HepG2 (cell line): Measurements from ENCODE around the gene WNK2.

Source experiments
- ATF7 ChIP-seq, 2 experiments: fragments of 450-650 bp in 1 of 2; sonication (generic) in 1 of 2; formaldehyde crosslinking in 1 of 2; IDR thresholded peaks; 2 replicates each; pipeline versions ENCODE4 v1.4.0 to v1.6.1; 2016 to 2020; ENCODE audit warnings: antibody characterized with exemption in 1 of 2, mild to moderate bottlenecking in 1 of 2, missing genetic modification reagents in 1 of 2
- CAMTA2 ChIP-seq: sonication (generic); formaldehyde crosslinking; IDR thresholded peaks from 2 replicates; pipeline ENCODE4 v1.4.0; 2020; ENCODE audit warnings: mild to moderate bottlenecking, missing genetic modification reagents, borderline replicate concordance
- CBX5 ChIP-seq: sonication (generic); formaldehyde crosslinking; IDR thresholded peaks from 2 replicates; pipeline ENCODE4 v1.4.0; 2020; ENCODE audit warnings: missing genetic modification reagents, borderline replicate concordance
- EP300 ChIP-seq, 3 experiments: sonication (generic) in 1 of 3; formaldehyde crosslinking in 1 of 3; IDR thresholded peaks; 2 replicates each; pipeline versions ENCODE4 v1.5.1 to v1.6.1; 2011 to 2020; ENCODE audit warnings: low read depth in 2 of 3, low read length in 2 of 3, borderline replicate concordance in 1 of 3, improper control_type of control experiment in 1 of 3, mild to moderate bottlenecking in 1 of 3, missing genetic modification reagents in 1 of 3, moderate library complexity in 1 of 3
- FLYWCH1 ChIP-seq: sonication (generic); formaldehyde crosslinking; IDR thresholded peaks from 2 replicates; pipeline ENCODE4 v1.8.1; 2023; ENCODE audit warnings: mild to moderate bottlenecking, missing genetic modification reagents
- HOXA7 ChIP-seq: sonication (generic); formaldehyde crosslinking; IDR thresholded peaks from 2 replicates; pipeline ENCODE4 v1.8.1; 2022; ENCODE audit warnings: mild to moderate bottlenecking, missing genetic modification reagents, moderate library complexity
- JUNB ChIP-seq: sonication (generic); formaldehyde crosslinking; IDR thresholded peaks from 2 replicates; pipeline ENCODE4 v1.8.0; 2022; ENCODE audit warnings: missing genetic modification reagents, mild to moderate bottlenecking, borderline replicate concordance
- KDM5A ChIP-seq: fragments of 200-600 bp; sonication (generic); IDR thresholded peaks from 2 replicates; pipeline ENCODE4 v1.7.0; 2018; ENCODE audit warnings: antibody characterized with exemption, mild to moderate bottlenecking, low read length, borderline replicate concordance
- POLR2A ChIP-seq, 2 experiments: IDR thresholded peaks; 2 replicates each; pipeline ENCODE4 v1.6.1; 2011; ENCODE audit warnings: low read depth in 2 of 2, low read length in 2 of 2, mild to moderate bottlenecking in 1 of 2, moderate library complexity in 1 of 2; ENCODE audit not compliant: insufficient read depth in 1 of 2
- REPIN1 ChIP-seq: sonication (generic); formaldehyde crosslinking; IDR thresholded peaks from 2 replicates; pipeline ENCODE4 v1.8.0; 2022; ENCODE audit warnings: missing genetic modification reagents, low read depth, mild to moderate bottlenecking, borderline replicate concordance
- SMARCC2 ChIP-seq: fragments of 450-650 bp; IDR thresholded peaks from 2 replicates; pipeline ENCODE4 v1.6.1; 2017; ENCODE audit warnings: antibody characterized with exemption, mild to moderate bottlenecking
- ZNF335 ChIP-seq: sonication (generic); formaldehyde crosslinking; IDR thresholded peaks from 2 replicates; pipeline ENCODE4 v1.4.0; 2020; ENCODE audit warnings: missing genetic modification reagents
- TF ChIP-seq, protein P1 (sequence below): sonication (generic); formaldehyde crosslinking; IDR thresholded peaks from 2 replicates; pipeline ENCODE4 v1.5.0; 2020; ENCODE audit warnings: mild to moderate bottlenecking, missing genetic modification reagents, moderate library complexity

DNA sequence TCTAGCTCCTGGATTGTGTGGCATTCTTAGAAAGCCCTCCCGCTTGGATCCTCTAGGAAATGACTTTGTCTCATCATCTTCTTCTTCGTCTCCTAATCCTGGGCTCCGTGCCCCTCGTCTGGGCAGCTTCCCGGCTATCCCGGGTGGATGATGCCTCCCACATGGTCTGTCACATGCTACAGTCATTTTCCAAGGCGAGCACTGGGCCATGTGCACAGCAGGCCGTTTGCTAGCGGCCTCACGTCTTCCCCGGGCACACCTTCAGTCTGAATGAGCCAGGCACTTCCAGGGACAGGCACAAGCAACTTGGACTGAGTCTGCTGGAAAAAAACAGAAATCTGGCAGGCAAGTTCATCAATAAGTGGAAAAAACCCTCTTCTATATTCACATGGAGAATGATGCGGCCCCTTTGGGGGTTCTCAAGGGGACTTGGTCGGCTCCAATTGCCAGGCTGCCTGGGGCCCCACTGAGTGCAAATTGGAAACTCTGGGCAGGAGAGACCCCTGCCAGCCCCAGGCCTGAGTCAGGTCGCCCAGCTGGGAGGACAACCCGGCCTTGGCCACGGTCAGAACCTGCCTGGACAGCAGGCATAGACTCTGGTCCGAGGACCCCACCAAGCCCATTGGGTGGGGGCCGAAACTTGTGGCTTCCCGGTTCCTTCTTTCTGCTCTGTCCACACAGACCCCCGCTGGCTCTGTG, 11.1 kb upstream of the WNK2 start:
- no peak for TF ChIP-seq EP300 (IDR thresholded peaks at IDR 0.05; ENCODE audit: low read depth in 2 of 2, low read length in 2 of 2)
- no peak for TF ChIP-seq EP300 (CRISPR knock-in tag; IDR thresholded peaks at IDR 0.05; ENCODE audit: borderline replicate concordance)
- TF ChIP-seq POLR2A (IDR thresholded peaks at IDR 0.05; ENCODE audit: insufficient read depth in 1 of 2, low read depth in 2 of 2, low read length in 2 of 2) = no peak
- no peak for TF ChIP-seq FLYWCH1
- no peak for TF ChIP-seq CBX5 (CRISPR knock-in tag)
- no peak for TF ChIP-seq ATF7 (IDR thresholded peaks at IDR 0.05)
- no peak for TF ChIP-seq ATF7 (CRISPR knock-in tag; IDR thresholded peaks at IDR 0.05)
- TF ChIP-seq, protein P1, sequence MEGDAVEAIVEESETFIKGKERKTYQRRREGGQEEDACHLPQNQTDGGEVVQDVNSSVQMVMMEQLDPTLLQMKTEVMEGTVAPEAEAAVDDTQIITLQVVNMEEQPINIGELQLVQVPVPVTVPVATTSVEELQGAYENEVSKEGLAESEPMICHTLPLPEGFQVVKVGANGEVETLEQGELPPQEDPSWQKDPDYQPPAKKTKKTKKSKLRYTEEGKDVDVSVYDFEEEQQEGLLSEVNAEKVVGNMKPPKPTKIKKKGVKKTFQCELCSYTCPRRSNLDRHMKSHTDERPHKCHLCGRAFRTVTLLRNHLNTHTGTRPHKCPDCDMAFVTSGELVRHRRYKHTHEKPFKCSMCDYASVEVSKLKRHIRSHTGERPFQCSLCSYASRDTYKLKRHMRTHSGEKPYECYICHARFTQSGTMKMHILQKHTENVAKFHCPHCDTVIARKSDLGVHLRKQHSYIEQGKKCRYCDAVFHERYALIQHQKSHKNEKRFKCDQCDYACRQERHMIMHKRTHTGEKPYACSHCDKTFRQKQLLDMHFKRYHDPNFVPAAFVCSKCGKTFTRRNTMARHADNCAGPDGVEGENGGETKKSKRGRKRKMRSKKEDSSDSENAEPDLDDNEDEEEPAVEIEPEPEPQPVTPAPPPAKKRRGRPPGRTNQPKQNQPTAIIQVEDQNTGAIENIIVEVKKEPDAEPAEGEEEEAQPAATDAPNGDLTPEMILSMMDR = no peak
- TF ChIP-seq CAMTA2 (CRISPR knock-in tag) = no peak
- TF ChIP-seq REPIN1 (CRISPR knock-in tag) = no peak
- no peak for TF ChIP-seq KDM5A
- no peak for TF ChIP-seq HOXA7 (CRISPR knock-in tag)
- TF ChIP-seq JUNB = no peak
- TF ChIP-seq SMARCC2 = no peak
- TF ChIP-seq ZNF335 (CRISPR knock-in tag) = no peak
